ENCODE measurements around the gene SMOC2. TPM values are rescaled to one million over a fixed set of nuclear protein-coding genes. Genes with fewer than 3 reads are reported as not detected.

SMOC2 gene
- total RNA-seq, 1 experiment from 2014 or later: 0.42 TPM

- no peak overlapping the region for H3K4me3 ChIP-seq (replicated peaks in 1 of 2; ENCODE audit: low read depth in 1 of 2, low read length in 2 of 2)
- ChIA-PET RAD21 (ENCODE audit: low non-redundant PET in 1 of 2, low total read pairs in 2 of 2, uncharacterized antibody in 2 of 2, unreplicated experiment in 2 of 2) (no interaction called here), CTCF (no interaction called here), POLR2A (no interaction called here)
- BruUV-seq (replicated peaks): no TSS peak
- H3K36me3 ChIP-seq (ENCODE audit: control insufficient read depth in 1 of 2, insufficient read depth in 2 of 2, low read length in 2 of 2): no peaks in the 10 kb centered on the region
- no peak overlapping the region for H2AFZ ChIP-seq (ENCODE audit: low read depth, low read length, poor library complexity, severe bottlenecking)
- no peaks in the 10 kb centered on the region for H3K4me1 ChIP-seq (ENCODE audit: control insufficient read depth in 1 of 2, insufficient read depth in 2 of 2, low read length in 2 of 2)
- TF ChIP-seq YY1 (IDR thresholded peaks at IDR 0.05; ENCODE audit: extremely low read depth, insufficient replicate concordance, low read depth, low read length): no peak
- TF ChIP-seq FOSL1 (IDR thresholded peaks at IDR 0.05; ENCODE audit: low read depth): no peak
- no peaks in the 10 kb centered on the region for H4K20me1 ChIP-seq (ENCODE audit: insufficient read depth)
- no peak for DNase-seq (ENCODE audit: low read depth, low spot score)
- H3K79me2 ChIP-seq (ENCODE audit: insufficient read depth, low read length): no peaks in the 10 kb centered on the region
- intact Hi-C loops (cut with micrococcal nuclease): no loop called here
- no peaks in the 10 kb centered on the region for H3K9me2 ChIP-seq (ENCODE audit: insufficient read depth)
- ATAC-seq: no peak
- no peak overlapping the region for H3K27ac ChIP-seq (ENCODE audit: low read depth, low read length)
- H3K4me2 ChIP-seq (ENCODE audit: low read length): no peak overlapping the region
- no peaks in the 10 kb centered on the region for H3K9me3 ChIP-seq (ENCODE audit: control insufficient read depth in 1 of 2, insufficient read depth in 1 of 2, low read depth in 1 of 2, low read length in 2 of 2)
- no peak overlapping the region for H3K9ac ChIP-seq (ENCODE audit: low read length)
- peaks cover 31% of the 10 kb centered on the region for H3K27me3 ChIP-seq (ENCODE audit: insufficient read depth, low read length)
Observed at GRCh38 chr6:168507297-168507696, 66.3 kb downstream of the SMOC2 start.

GRCh38 chr6:168507730-168508129 lies 66.7 kb downstream of the SMOC2 start:
- no peak overlapping the region for H2AFZ ChIP-seq (ENCODE audit: low read depth, low read length, poor library complexity, severe bottlenecking)
- CTCF ChIA-PET: no interaction called here
- ATAC-seq (no peak), DNase-seq (ENCODE audit: low read depth, low spot score) (no peak)
- RAD21 ChIA-PET (ENCODE audit: low non-redundant PET in 1 of 2, low total read pairs in 2 of 2, uncharacterized antibody in 2 of 2, unreplicated experiment in 2 of 2): no interaction called here
- no peaks in the 10 kb centered on the region for H3K79me2 ChIP-seq (ENCODE audit: insufficient read depth, low read length)
- no peak overlapping the region for H3K9ac ChIP-seq (ENCODE audit: low read length)
- no peaks in the 10 kb centered on the region for H3K9me2 ChIP-seq (ENCODE audit: insufficient read depth)
- no peaks in the 10 kb centered on the region for H3K9me3 ChIP-seq (ENCODE audit: control insufficient read depth in 1 of 2, insufficient read depth in 1 of 2, low read depth in 1 of 2, low read length in 2 of 2)
- no TSS peak for BruUV-seq (replicated peaks)
- POLR2A ChIA-PET: no interaction called here
- peaks cover 30% of the 10 kb centered on the region for H3K27me3 ChIP-seq (ENCODE audit: insufficient read depth, low read length)
- no peaks in the 10 kb centered on the region for H3K4me1 ChIP-seq (ENCODE audit: control insufficient read depth in 1 of 2, insufficient read depth in 2 of 2, low read length in 2 of 2)
- intact Hi-C loops (cut with micrococcal nuclease): no loop called here
- H3K4me2 ChIP-seq (ENCODE audit: low read length): no peak overlapping the region
- H3K27ac ChIP-seq (ENCODE audit: low read depth, low read length): no peak overlapping the region
- no peaks in the 10 kb centered on the region for H3K36me3 ChIP-seq (ENCODE audit: control insufficient read depth in 1 of 2, insufficient read depth in 2 of 2, low read length in 2 of 2)
- H3K4me3 ChIP-seq (replicated peaks in 1 of 2; ENCODE audit: low read depth in 1 of 2, low read length in 2 of 2): no peak overlapping the region
- no peaks in the 10 kb centered on the region for H4K20me1 ChIP-seq (ENCODE audit: insufficient read depth)
- TF ChIP-seq FOSL1 (IDR thresholded peaks at IDR 0.05; ENCODE audit: low read depth) (no peak), POLR2A (IDR thresholded peaks at IDR 0.05; ENCODE audit: borderline replicate concordance, extremely low read depth, insufficient read depth, insufficient read length) (no peak), REST (IDR thresholded peaks at IDR 0.05; ENCODE audit: low read depth) (no peak), EZH2 (IDR thresholded peaks at IDR 0.05) (no peak), CBX3 (IDR thresholded peaks at IDR 0.05; ENCODE audit: low read depth) (no peak), CTCF (IDR thresholded peaks at IDR 0.05 in 2 of 3, conservative IDR thresholded peaks at IDR 0.05 in 1 of 3; ENCODE audit: borderline replicate concordance in 1 of 3, insufficient read depth in 1 of 3, low read depth in 2 of 3, low read length in 2 of 3) (no peak), POLR2AphosphoS5 (IDR thresholded peaks at IDR 0.05; ENCODE audit: low read depth, low read length) (no peak), ZBTB33 (IDR thresholded peaks at IDR 0.05; ENCODE audit: extremely low read depth, insufficient replicate concordance, low read length) (no peak), ZNF274 (IDR thresholded peaks at IDR 0.05; ENCODE audit: low read depth, low read length) (no peak), SP1 (IDR thresholded peaks at IDR 0.05; ENCODE audit: low read depth) (no peak), ZFX (IDR thresholded peaks at IDR 0.05) (no peak), EZH2phosphoT487 (IDR thresholded peaks at IDR 0.05; ENCODE audit: borderline replicate concordance) (no peak), CEBPB (IDR thresholded peaks at IDR 0.05; ENCODE audit: low read depth) (no peak), JUND (IDR thresholded peaks at IDR 0.05) (no peak)
